CD4-positive, alpha-beta memory T cell (primary cell): ENCODE results near the gene CFAP100. TPM values are rescaled to one million over a fixed set of nuclear protein-coding genes. Genes with fewer than 3 reads are reported as not detected.

Source experiments
- CTCF ChIA-PET: fragments of 350-600 bp; sonication (Branson Sonifier 250); formaldehyde crosslinking; loops from one replicate; lab custom pipeline; 2021; ENCODE audit warnings: inconsistent platforms; ENCODE audit not compliant: partially characterized antibody; lab: Charles Lee
- POLR2A ChIA-PET: fragments of 350-600 bp; sonication (Branson Sonifier 250); formaldehyde crosslinking; loops from one replicate; lab custom pipeline; 2021; ENCODE audit not compliant: partially characterized antibody; lab: Charles Lee
- DNase-seq, 5 donors: peaks; one replicate each; pipeline versions ENCODE4 v3.0.0 to v3.0.0-alpha.2; 2020 to 2022; ENCODE audit warnings: mixed read lengths in 1 of 5
- H3K27ac ChIP-seq: one replicate; pipeline ENCODE4 v1.7.0; 2013; ENCODE audit warnings: low read depth, low read length
- H3K27me3 ChIP-seq: 2 replicates; pipeline ENCODE4 v1.7.0; 2013; ENCODE audit warnings: mild to moderate bottlenecking, low read length, moderate library complexity; ENCODE audit not compliant: insufficient read depth
- H3K36me3 ChIP-seq: 2 replicates; pipeline ENCODE4 v1.7.0; 2013; ENCODE audit warnings: mild to moderate bottlenecking, low read length, moderate library complexity; ENCODE audit not compliant: insufficient read depth
- H3K4me1 ChIP-seq: 2 replicates; pipeline ENCODE4 v1.7.0; 2013; ENCODE audit warnings: mild to moderate bottlenecking, low read length, moderate library complexity; ENCODE audit not compliant: insufficient read depth
- H3K4me3 ChIP-seq, 2 donors: one replicate each; pipeline ENCODE4 v1.7.0; 2013; ENCODE audit warnings: low read length in 2 of 2, mild to moderate bottlenecking in 1 of 2
- H3K9me3 ChIP-seq, 2 donors: one replicate each; pipeline ENCODE4 v1.7.0; 2013; ENCODE audit warnings: low read length in 2 of 2, control low read depth in 1 of 2; ENCODE audit not compliant: control insufficient read depth in 1 of 2
- H3K27ac Mint-ChIP-seq, 7 donors: one replicate each; pipeline ENCODE4 v1.8.0; 2020 to 2021; ENCODE audit warnings: mixed read lengths in 7 of 7, mild to moderate bottlenecking in 6 of 7, inconsistent platforms in 3 of 7, moderate library complexity in 3 of 7
- H3K27me3 Mint-ChIP-seq, 2 donors: one replicate each; pipeline ENCODE4 v1.8.0; 2020 to 2021; ENCODE audit warnings: mixed read lengths in 2 of 2
- H3K36me3 Mint-ChIP-seq, 2 donors: one replicate each; pipeline ENCODE4 v1.8.0; 2020 to 2021; ENCODE audit warnings: mixed read lengths in 2 of 2, inconsistent platforms in 1 of 2, mild to moderate bottlenecking in 1 of 2
- H3K4me1 Mint-ChIP-seq, 4 donors: one replicate each; pipeline ENCODE4 v1.8.0; 2020 to 2021; ENCODE audit warnings: mixed read lengths in 4 of 4, mild to moderate bottlenecking in 1 of 4
- H3K4me3 Mint-ChIP-seq, 8 donors: one replicate each; pipeline ENCODE4 v1.8.0; 2020 to 2021; ENCODE audit warnings: mixed read lengths in 8 of 8, mild to moderate bottlenecking in 7 of 8, moderate library complexity in 6 of 8, inconsistent platforms in 3 of 8
- H3K9me3 Mint-ChIP-seq, 8 donors: one replicate each; pipeline ENCODE4 v1.8.0; 2020 to 2021; ENCODE audit warnings: mixed read lengths in 8 of 8, mild to moderate bottlenecking in 5 of 8, inconsistent platforms in 3 of 8, moderate library complexity in 1 of 8
- intact Hi-C: fragments of 100-400 bp; cut with micrococcal nuclease; formaldehyde crosslinking; loops from one replicate; pipeline ENCODE4 v1.15.1; 2023
- polyA plus RNA-seq, 2 donors: library from polyadenylated mRNA; unstranded; fragments of 300-500 nt; fragmentation: Illumina TruSeq; gene quantifications; one replicate each; pipeline ENCODE4 v1.2.3, GENCODE V29; 2021
- total RNA-seq, 2 experiments: library from RNA; stranded (reverse); gene quantifications; one replicate each; pipeline ENCODE4 v1.2.3, GENCODE V29; 2021

The CFAP100 gene
- total and polyA plus RNA-seq, 4 experiments from 2014 or later = not detected

DNA sequence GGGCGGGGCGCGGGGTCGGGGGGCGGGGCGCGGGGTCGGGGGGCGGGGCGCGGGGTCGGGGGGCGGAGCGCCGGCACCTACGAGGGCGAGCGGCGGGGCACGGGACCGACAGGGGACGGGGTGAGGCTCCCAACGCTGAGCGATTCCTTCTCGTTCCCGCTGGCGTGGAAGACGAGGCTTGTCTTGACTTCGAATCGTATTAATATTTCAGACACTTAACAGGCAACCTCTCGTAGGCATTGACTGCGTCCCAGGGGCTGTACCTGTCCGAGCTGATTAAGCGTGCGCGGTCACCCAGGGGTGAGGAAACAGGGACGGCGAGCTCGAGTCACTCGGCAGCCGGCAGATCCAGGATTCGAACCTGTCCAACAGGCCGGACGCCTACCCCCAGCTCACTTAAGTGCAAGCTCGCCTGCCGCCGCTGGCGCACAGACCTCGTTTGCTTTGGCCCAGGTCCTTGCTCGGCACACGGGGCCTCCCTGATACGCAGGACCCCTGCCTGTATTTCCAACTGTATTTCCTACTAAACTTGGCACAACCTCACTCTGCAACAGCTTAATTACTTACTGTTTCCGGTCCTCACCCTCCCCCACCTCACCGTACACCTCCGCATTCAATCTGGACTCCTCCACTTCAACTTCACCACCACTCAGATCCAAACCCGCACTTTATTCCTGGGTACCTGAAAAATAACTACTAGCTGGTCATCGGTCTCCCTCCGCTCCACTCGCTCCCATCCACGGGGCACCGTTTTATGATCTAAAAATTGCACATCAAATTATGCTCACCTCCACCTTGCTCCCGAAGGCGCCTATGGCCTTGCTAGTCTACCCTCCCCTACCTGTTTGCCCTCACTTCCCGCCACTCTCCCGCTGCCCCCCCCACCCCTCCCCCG lies 81.7 kb downstream of the CFAP100 start:
- intact Hi-C loops = loop anchor here (2.0 to 10.0 kb wide), 4 partner anchors 120 to 1578 kb away; partner anchors contain the start of genes ABTB1, CHCHD6, KLF15 and SEC61A1
- no peaks in the 10 kb centered on the region for H3K9me3 Mint-ChIP-seq
- Histone ChIP-seq H3K4me1 (peaks cover 36% of the 10 kb centered on the region), H3K9me3 (no peaks in the 10 kb centered on the region), H3K27me3 (no peaks in the 10 kb centered on the region), H3K27ac (peak overlapping the region; percentile 64), H3K4me3 (peak overlapping the region; percentile 60 to 73), H3K36me3 (peaks cover 2% of the 10 kb centered on the region)
- POLR2A ChIA-PET = interaction anchor here (0.5 to 2.0 kb wide), 8 partner anchors 11 to 1195 kb away, joined by 3 to 9 read pairs (median 4); partner anchors contain the start of genes SLC41A3 and TPRA1
- no peaks in the 10 kb centered on the region for H3K27me3 Mint-ChIP-seq
- H3K27ac Mint-ChIP-seq = peak overlapping the region; percentile 77 to 98 (median 92)
- peaks cover 7 to 27% of the 10 kb centered on the region in 2 donors for H3K36me3 Mint-ChIP-seq
- CTCF ChIA-PET = interaction anchor here (1.6 kb wide), 1 partner anchor 46 kb away, joined by 5 read pairs; no protein-coding TSS in a partner anchor
- H3K4me1 Mint-ChIP-seq = peaks cover 27 to 46% (median 37%) of the 10 kb centered on the region in 4 donors
- peak in 2 of 5 donors; percentile 6 to 50 for DNase-seq
- peak overlapping the region; percentile 84 to 92 (median 87) for H3K4me3 Mint-ChIP-seq

DNA sequence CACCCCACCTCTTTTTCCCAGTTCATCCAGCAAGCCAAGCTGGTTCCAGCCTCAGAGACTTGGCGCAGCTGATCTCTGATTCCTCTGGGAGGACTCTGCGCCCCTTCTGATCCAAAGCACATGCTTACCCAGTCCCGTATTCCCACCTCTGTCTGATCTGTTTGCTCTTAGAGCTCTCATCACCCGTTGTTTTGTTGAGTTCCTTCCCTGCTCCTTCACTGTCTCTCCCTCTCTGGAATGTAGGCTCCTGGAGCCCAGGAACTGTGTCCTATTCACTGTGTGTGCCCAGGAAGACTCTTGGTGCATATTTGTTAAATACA lies 82.3 kb downstream of the CFAP100 start:
- Histone ChIP-seq H3K9me3 (no peaks in the 10 kb centered on the region), H3K4me1 (peaks cover 33% of the 10 kb centered on the region), H3K27me3 (no peaks in the 10 kb centered on the region), H3K4me3 (no peak overlapping the region), H3K27ac (no peak overlapping the region), H3K36me3 (no peaks in the 10 kb centered on the region)
- DNase-seq = no peak
- intact Hi-C loops = loop anchor here (2.0 to 10.0 kb wide), 4 partner anchors 120 to 1578 kb away; partner anchors contain the start of genes ABTB1, CHCHD6, KLF15 and SEC61A1
- Mint-ChIP-seq H3K27ac (peak overlapping the region; percentile 77 to 97 (median 92)), H3K27me3 (no peaks in the 10 kb centered on the region), H3K4me1 (peaks cover 26 to 42% (median 35%) of the 10 kb centered on the region in 4 donors), H3K9me3 (no peaks in the 10 kb centered on the region), H3K4me3 (peak overlapping the region in 7 of 8 donors; percentile 62 to 87 (median 79)), H3K36me3 (peaks cover 6 to 24% of the 10 kb centered on the region in 2 donors)
- ChIA-PET CTCF (interaction anchor here (1.6 kb wide), 1 partner anchor 46 kb away, joined by 5 read pairs; no protein-coding TSS in a partner anchor), POLR2A (no interaction called here)

DNA sequence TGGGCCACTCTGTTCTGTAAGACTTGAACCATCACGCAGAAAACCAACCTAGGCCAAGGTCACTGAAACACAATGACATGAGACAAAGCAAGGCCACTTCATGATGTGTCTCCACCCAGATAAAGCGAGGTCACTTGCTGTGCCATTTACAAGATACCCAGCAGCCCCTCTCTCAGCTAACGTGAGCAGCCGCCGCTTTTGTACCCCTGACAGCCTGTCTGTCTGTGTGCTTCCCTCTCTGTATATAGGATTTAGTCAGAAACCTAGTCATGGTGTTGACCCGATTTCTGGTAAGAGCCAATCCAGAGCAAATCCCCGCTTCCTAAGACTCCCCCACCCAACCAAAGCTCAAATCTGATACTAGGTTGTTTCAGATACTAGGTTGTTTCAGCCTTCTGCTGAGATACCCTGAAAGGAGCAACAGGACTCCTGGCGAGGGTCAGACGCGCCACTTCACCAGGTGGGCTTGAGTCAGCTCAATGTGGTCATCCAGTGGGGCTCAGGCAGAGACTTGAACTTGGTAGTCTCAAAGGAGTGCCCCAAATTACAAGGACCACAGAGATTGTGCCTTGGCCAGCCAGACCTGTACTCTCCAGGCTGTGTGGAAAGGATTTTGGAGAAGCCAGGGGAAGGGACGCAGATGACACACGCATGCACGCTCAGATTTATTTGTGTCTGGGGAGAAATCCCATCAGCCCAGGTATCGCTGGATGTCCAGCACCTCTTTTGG lies 84.0 kb downstream of the CFAP100 start:
- no peak overlapping the region for H3K27ac Mint-ChIP-seq
- H3K4me1 Mint-ChIP-seq = peaks cover 9 to 24% (median 18%) of the 10 kb centered on the region in 4 donors
- peaks cover 0 to 8% of the 10 kb centered on the region in 2 donors for H3K36me3 Mint-ChIP-seq
- CTCF ChIA-PET = no interaction called here
- H3K27ac ChIP-seq = no peak overlapping the region
- intact Hi-C loops = loop anchor here (5.0 to 10.0 kb wide), 3 partner anchors 224 to 1576 kb away; partner anchors contain the start of genes ABTB1, CHCHD6 and SEC61A1
- no peaks in the 10 kb centered on the region for H3K36me3 ChIP-seq
- no peaks in the 10 kb centered on the region for H3K9me3 ChIP-seq
- H3K27me3 Mint-ChIP-seq = no peaks in the 10 kb centered on the region
- no peak overlapping the region for H3K4me3 Mint-ChIP-seq
- H3K9me3 Mint-ChIP-seq = no peaks in the 10 kb centered on the region
- no peaks in the 10 kb centered on the region for H3K27me3 ChIP-seq
- H3K4me3 ChIP-seq = no peak overlapping the region
- no peak for DNase-seq
- POLR2A ChIA-PET = no interaction called here
- H3K4me1 ChIP-seq = peaks cover 16% of the 10 kb centered on the region

DNA sequence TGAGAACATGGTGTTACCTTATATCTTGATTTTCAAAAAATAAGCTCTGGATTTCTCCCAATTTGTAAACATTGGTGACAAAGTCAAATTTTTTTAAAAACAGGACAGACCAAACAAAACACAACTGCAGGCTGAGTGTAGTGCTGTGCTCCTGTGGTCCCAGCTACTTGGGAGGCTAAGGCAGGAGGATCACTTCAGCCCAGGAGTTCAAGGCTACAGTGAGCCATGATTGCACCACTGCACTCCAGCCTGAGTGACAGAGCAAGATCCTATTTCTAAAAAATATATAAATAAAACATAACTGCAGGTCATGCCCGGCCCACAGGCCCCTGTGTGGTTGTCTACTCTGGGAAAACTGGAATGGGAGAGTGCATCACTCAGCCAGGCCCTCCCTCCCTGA lies 84.9 kb downstream of the CFAP100 start:
- no peak overlapping the region for H3K27ac ChIP-seq
- no peak overlapping the region for H3K4me3 ChIP-seq
- intact Hi-C loops = loop anchor here (5.0 to 10.0 kb wide), 3 partner anchors 223 to 1575 kb away; partner anchors contain the start of genes ABTB1, CHCHD6 and SEC61A1
- H3K4me1 Mint-ChIP-seq = peaks cover 6 to 16% (median 10%) of the 10 kb centered on the region in 4 donors
- no peaks in the 10 kb centered on the region for H3K9me3 ChIP-seq
- no peaks in the 10 kb centered on the region for H3K9me3 Mint-ChIP-seq
- no peak for DNase-seq
- H3K36me3 ChIP-seq = no peaks in the 10 kb centered on the region
- H3K36me3 Mint-ChIP-seq = peaks cover 0 to 4% of the 10 kb centered on the region in 2 donors
- H3K4me1 ChIP-seq = peaks cover 7% of the 10 kb centered on the region
- no peak overlapping the region for H3K27ac Mint-ChIP-seq
- ChIA-PET POLR2A (no interaction called here), CTCF (no interaction called here)
- no peaks in the 10 kb centered on the region for H3K27me3 ChIP-seq
- no peak overlapping the region for H3K4me3 Mint-ChIP-seq
- H3K27me3 Mint-ChIP-seq = no peaks in the 10 kb centered on the region

DNA sequence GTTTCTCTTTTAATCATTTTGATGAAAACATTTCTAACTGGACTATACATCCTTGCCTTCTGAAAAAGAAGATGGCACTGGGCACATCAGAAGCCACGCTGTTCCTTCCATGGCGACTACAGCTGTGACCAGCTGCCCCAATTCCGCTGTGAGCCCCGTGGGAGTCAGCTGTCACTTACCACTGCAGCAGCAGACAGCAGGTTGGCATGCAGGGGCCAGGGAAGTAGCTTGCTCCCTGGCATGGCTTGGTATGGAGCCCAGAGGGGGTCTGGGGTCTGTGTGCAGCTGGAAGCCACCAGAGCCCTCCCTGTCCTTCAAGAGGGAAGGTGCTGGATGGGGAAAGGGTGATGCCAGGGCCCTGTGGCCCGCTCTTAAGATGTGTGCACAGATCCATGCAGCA lies 85.5 kb downstream of the CFAP100 start:
- H3K27me3 ChIP-seq = no peaks in the 10 kb centered on the region
- peaks cover 5% of the 10 kb centered on the region for H3K4me1 ChIP-seq
- ChIA-PET CTCF (no interaction called here), POLR2A (no interaction called here)
- no peak overlapping the region for H3K4me3 ChIP-seq
- no peaks in the 10 kb centered on the region for H3K9me3 ChIP-seq
- Mint-ChIP-seq H3K27me3 (no peaks in the 10 kb centered on the region), H3K9me3 (no peaks in the 10 kb centered on the region), H3K36me3 (peaks cover 0 to 1% of the 10 kb centered on the region in 2 donors), H3K4me1 (peaks cover 5 to 12% (median 9%) of the 10 kb centered on the region in 4 donors), H3K4me3 (no peak overlapping the region), H3K27ac (no peak overlapping the region)
- no peaks in the 10 kb centered on the region for H3K36me3 ChIP-seq
- intact Hi-C loops = no loop called here
- no peak overlapping the region for H3K27ac ChIP-seq
- no peak for DNase-seq

DNA sequence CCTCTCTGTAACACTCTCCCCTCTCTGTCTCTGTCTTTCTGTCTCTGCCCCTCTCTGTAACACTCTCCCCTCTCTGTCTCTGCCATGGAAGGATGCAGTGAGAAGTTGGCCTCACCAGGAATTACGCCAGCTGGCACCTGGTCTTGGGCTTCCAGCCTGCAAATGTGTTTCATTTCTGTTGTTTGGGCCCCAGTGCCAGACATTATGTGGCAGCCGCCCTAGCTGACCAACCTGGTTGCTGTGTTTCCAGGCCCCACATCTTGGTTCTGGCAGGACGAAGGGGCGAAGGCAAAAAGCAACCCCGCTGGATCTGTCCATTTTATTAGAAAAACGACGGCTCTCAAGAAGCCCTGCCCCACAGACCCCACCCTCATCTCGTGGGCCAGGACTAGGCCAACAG lies 86.2 kb downstream of the CFAP100 start:
- Histone ChIP-seq H3K36me3 (no peaks in the 10 kb centered on the region), H3K4me1 (peaks cover 5% of the 10 kb centered on the region), H3K27me3 (no peaks in the 10 kb centered on the region), H3K4me3 (no peak overlapping the region), H3K9me3 (no peaks in the 10 kb centered on the region), H3K27ac (no peak overlapping the region)
- POLR2A ChIA-PET = no interaction called here
- intact Hi-C loops = no loop called here
- Mint-ChIP-seq H3K36me3 (peaks cover 0 to 1% of the 10 kb centered on the region in 2 donors), H3K4me1 (peaks cover 5 to 12% (median 9%) of the 10 kb centered on the region in 4 donors), H3K27ac (peak overlapping the region in 1 of 7 donors; percentile 35), H3K27me3 (no peaks in the 10 kb centered on the region), H3K4me3 (no peak overlapping the region), H3K9me3 (no peaks in the 10 kb centered on the region)
- CTCF ChIA-PET = no interaction called here
- no peak for DNase-seq
